B cell (primary cell): ENCODE data around the gene GGTLC2.
"Not testable (repeated sequence)": the region's sequence is repeated elsewhere in the genome, so short reads cannot be mapped to it uniquely, and the experiment has no call there.

Experiments
- CTCF ChIP-seq: fragments of 200-600 bp; IDR thresholded peaks from one replicate; pipeline ENCODE4 v1.8.0; 2022; ENCODE audit warnings: antibody characterized with exemption, mild to moderate bottlenecking
- EZH2 ChIP-seq: IDR thresholded peaks from 2 replicates; pipeline ENCODE4 v1.6.1; 2012; ENCODE audit warnings: borderline replicate concordance, low read depth, mild to moderate bottlenecking, moderate library complexity, low read length; ENCODE audit not compliant: insufficient read depth, poor library complexity, severe bottlenecking

GRCh38 chr22:22642255-22642654 lies 2.2 kb upstream of the GGTLC2 start:
- not testable (repeated sequence) for TF ChIP-seq CTCF, EZH2
